Activated CD8-positive, alpha-beta memory T cell treated with anti-CD3 and anti-CD28 coated beads, Interleukin-2, amount 50 U/mL, for 1 hour (primary cell): ENCODE measurements around the gene RBBP5.
A peak's percentile ranks its signal among the peaks of the same experiment; 100 is the strongest.
"Not testable (repeated sequence)": the region's sequence is repeated elsewhere in the genome, so short reads cannot be mapped to it uniquely, and the experiment has no call there.

Experiments
- DNase-seq: peaks from one replicate; pipeline ENCODE4 v3.0.0-alpha.2; 2020; ENCODE audit errors: extremely low read depth

RBBP5 gene, protein sequence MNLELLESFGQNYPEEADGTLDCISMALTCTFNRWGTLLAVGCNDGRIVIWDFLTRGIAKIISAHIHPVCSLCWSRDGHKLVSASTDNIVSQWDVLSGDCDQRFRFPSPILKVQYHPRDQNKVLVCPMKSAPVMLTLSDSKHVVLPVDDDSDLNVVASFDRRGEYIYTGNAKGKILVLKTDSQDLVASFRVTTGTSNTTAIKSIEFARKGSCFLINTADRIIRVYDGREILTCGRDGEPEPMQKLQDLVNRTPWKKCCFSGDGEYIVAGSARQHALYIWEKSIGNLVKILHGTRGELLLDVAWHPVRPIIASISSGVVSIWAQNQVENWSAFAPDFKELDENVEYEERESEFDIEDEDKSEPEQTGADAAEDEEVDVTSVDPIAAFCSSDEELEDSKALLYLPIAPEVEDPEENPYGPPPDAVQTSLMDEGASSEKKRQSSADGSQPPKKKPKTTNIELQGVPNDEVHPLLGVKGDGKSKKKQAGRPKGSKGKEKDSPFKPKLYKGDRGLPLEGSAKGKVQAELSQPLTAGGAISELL

DNA sequence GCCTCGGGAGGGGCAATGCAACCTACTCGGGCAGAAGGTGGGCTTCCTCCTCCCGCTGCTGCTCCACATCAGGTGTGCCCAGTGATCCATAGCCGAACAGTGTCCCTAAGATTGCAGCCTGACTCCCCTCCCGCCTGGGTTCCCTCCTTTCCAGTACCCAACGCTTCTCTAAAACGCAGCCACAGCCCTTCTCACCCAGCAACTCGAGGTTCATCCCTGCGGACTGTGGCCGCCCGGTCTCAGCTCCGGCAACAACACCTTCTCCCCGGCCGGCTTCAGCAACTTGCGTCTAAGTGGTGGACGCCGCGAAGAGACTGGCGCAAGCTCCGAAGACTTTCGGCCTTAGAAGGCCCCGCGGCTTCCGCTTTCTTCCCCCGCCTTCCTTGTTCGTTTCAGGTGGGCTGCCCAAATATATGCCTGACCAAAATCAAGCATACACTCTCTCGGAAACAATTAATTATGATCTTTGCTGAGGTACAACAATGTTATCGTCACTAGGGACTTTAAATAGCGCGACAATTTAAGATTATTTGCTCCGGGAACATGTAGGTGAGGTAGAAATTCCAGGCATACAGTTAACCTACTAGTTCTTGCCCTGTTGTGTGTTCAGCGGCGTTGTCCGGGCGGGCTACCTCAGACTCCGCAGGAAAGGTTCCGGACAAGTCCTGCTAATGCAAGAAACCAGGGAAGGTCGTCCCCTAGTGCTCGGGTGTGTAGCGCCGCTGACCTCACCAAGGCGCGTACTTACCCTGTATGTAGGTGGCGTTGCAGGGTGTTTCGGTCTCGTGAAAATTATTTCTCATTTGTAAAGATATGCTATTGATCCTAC is at the start of gene RBBP5:
Gene RBBP5 (minus strand): TSS at position 319 of the 829 bp plus-strand sequence. CDS start 105 bp downstream, at position 214.
- peak; percentile 91 for DNase-seq

- no peak for DNase-seq
Measured at GRCh38 chr1:205171369-205171768, 49.6 kb upstream of the RBBP5 start.

GRCh38 chr1:205170532-205171269 is 48.9 kb upstream of the RBBP5 start:
- no peak for DNase-seq

GRCh38 chr1:205169248-205169647 is 47.5 kb upstream of the RBBP5 start:
- DNase-seq: no peak

- no peak for DNase-seq
Measured at GRCh38 chr1:205168291-205168690, 46.5 kb upstream of the RBBP5 start.

GRCh38 chr1:205162301-205162700 is 40.5 kb upstream of the RBBP5 start:
- no peak for DNase-seq

- no peak for DNase-seq
Measured at GRCh38 chr1:205161076-205161475, 39.3 kb upstream of the RBBP5 start.

DNA sequence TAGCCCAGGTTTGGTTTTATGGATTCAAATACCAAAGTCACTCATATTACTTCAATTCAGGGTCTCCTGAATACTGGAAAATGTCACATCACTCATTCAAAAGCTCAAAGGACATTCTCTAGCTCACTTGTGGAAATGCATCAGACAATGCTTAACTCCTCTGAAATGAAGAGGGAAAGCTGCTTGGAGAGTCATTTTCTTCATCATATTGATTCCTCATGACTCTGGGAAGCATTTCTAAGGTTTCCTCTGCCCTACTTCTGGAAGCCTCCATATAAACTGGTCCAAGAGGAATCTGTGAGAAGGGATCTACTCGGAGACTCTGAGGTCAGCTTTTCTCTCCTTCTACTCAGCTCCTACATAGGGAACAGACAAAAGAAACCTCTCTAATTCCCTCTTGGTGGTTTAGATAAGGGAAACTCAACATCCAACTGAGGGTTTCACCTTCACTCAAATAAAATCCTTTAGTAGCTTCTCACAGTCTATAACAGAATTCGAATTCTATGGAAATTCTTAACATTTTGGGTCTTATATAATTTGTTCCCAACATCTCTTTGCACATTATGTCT is 36.4 kb upstream of the RBBP5 start:
- no peak for DNase-seq

GRCh38 chr1:205155665-205156377 is 34.0 kb upstream of the RBBP5 start:
- DNase-seq: not testable (repeated sequence)

DNA sequence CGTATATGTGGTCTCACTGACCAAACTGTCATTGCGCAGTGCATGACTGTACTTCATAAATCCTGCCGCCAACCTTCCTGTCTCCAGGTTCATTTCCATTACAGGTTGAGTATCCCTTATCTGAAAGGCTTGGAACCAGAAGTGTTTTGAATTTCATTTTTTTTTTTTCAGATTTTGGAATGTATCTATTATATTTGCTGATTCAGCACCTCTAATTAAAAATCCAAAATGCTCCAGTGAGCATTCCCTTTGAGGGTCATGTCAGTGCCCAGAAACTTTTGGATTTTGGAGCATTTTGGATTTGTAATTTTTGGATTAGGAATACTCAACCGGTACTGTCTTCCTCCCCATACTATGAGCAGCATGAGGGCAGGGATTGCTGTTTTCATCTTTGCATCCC is 30.7 kb upstream of the RBBP5 start:
- DNase-seq: no peak

GRCh38 chr1:205150651-205151428 is 29.1 kb upstream of the RBBP5 start:
- no peak for DNase-seq

GRCh38 chr1:205147191-205147835 is 25.5 kb upstream of the RBBP5 start:
- DNase-seq: no peak

- DNase-seq: no peak
Measured at GRCh38 chr1:205144751-205145150, 23.0 kb upstream of the RBBP5 start.

DNA sequence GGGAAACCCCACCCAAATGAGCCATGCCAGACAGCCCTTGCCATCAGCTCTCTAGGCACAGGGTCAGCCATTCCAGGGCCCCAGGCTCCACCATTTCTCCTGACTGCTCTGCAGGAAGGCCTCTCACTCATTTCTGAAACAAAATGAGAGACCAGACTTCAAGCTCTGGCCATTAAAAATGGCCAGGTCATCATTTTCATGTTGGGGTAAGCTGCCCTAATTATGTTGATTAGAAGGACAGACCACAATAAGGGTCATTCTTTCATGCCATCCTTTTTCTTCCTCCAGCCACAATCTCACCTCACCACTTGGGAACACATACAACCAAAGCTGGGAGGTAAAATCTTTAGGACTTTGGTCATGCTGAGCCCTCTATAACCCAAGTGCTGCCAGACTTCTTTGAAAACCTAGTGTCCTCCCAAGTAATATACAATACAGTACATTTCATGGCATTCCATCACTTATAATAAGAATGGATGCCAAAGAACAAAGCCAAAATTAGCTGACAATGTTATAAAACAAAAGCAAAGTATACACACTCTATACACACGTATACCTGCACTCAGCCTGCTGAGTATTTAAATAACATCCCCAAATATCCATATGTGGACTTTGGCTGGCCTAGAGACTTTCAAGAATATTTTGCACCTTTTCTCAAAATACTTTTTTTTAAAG is 22.4 kb upstream of the RBBP5 start:
- no peak for DNase-seq

GRCh38 chr1:205142102-205142469 is 20.3 kb upstream of the RBBP5 start:
- no peak for DNase-seq

- peak; percentile 47 for DNase-seq
Measured at GRCh38 chr1:205141236-205142101, 19.7 kb upstream of the RBBP5 start.

- DNase-seq: no peak
Measured at GRCh38 chr1:205140113-205140512, 18.3 kb upstream of the RBBP5 start.

GRCh38 chr1:205137901-205138300 is 16.1 kb upstream of the RBBP5 start:
- no peak for DNase-seq
